8988T (cell line): ENCODE results near the gene BLM.

Experiments
- DNase-seq: peaks from one replicate; pipeline ENCODE4 v3.0.0; 2011

Gene BLM

DNA sequence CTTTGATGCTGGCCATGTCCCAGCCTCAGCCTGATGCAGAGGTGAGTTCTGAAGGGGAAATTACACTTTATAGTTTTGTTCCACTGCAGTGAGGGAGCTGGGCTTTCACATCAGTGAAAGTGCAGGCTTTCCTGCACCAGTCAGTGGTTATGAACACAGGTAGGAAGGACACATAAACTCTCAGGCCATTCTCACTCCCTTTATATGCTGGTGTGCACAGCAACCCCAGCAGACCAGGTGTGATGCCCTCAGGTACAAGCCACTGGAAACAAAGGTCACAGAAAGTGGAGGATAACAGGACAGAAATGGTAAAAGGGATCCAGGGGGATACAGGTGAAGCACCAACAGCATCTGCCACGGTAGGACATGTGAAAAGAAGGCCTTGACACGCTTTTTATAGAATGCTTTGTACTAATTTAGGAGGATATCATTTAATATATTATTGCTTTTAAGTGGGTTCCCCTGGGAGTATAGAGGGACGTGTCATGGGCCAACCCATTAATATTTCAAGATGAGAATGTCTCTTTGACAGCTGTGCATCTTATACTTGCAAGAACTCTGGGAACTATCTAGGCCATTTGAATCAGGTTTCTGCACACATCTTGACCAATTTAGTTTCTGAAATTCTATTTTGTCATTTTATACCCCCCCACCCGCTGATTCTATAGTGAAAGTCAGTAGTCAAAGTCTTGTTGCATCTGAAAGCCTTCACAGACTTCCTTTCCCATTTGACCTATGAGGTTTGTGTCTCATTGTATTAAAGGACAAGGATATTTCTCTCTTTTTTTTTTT is 25.0 kb upstream of the BLM start:
- DNase-seq, result no peak

- no peak for DNase-seq
Observed at GRCh38 chr15:90694987-90695386, 22.2 kb upstream of the BLM start.

- DNase-seq, result no peak
Observed at GRCh38 chr15:90697175-90697574, 20.0 kb upstream of the BLM start.

- no peak for DNase-seq
Observed at GRCh38 chr15:90698629-90699028, 18.5 kb upstream of the BLM start.

DNA sequence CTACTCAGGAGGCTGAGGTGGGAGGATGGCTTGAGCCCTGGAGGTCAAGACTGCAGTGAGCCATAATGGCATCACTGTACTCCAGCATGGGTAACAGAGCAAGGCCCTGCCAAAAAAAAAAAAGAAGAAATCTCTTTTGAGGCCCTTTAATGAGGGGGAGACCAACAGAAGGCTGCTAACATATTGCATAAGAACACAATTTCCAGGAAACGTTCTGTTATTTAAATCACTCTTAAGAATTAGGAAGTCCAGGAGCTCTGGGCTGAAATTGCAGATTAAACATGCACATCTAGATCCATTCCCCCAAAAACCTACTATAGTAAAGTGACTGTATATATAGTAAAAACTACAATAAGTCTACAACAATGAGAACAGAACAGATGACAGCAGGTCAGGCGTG is 16.1 kb upstream of the BLM start:
- DNase-seq, result no peak

GRCh38 chr15:90701880-90702630 is 15.1 kb upstream of the BLM start:
- no peak for DNase-seq

- no peak for DNase-seq
Observed at GRCh38 chr15:90703455-90703854, 13.7 kb upstream of the BLM start.

DNA sequence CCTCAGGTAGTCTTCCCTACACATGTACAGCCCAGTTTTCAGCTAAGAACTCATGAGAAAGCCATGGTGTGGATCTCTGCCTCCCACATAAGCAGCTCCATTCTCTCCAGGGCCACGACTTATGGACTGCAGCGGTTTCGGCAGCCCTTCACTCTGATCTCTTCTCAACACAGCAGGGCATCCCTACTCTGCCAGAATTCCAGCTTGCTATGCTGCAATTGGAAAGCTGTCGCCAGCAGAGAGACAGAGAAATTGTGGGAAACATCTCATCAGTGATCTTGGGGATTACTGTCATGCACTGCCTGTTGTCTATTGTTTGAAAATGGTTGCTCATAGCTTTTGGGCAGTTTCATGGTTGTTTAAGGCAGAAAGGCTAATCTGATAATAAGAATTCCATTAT is 11.9 kb upstream of the BLM start:
- no peak for DNase-seq

- DNase-seq, result no peak
Observed at GRCh38 chr15:90706394-90707327, 10.5 kb upstream of the BLM start.

- no peak for DNase-seq
Observed at GRCh38 chr15:90707489-90707888, 9.7 kb upstream of the BLM start.

DNA sequence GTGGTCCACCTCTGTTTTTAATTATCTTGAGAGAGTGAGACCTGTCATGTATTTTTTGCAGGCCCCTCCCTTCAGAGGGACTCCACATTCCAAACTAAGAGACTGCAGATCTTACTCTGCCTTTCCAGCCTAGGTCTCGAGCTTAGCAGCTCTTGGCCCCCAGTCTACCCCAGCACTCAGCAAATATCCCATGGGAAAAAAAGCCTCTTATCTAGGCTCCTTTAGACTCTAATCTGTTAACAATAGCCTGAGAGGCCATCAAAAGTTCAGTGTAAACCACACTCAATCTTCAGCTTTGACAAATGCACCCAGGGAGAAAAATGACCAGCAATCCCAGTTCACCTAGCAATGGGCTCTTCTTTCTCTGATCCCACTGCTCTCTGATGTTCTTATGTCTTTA is 8.6 kb upstream of the BLM start:
- no peak for DNase-seq

DNA sequence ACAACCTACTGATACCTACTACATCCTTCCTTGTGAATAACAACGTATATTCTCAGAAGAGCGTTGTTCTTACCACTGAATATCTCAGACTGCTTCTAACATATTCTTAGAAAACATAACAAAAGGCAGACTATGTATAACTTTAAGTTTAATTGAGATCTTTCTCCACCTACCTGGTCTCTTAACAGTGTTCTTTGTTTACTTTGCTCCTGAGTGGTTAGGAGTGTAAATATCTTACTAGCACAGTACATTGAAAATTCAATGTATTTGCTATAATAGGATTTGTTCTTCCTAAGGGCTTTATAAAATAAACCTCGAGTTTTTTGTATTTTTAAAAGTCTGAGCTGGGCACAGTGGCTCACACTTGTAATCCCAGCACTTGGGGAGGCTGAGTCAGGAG is 7.9 kb upstream of the BLM start:
- DNase-seq, result no peak

DNA sequence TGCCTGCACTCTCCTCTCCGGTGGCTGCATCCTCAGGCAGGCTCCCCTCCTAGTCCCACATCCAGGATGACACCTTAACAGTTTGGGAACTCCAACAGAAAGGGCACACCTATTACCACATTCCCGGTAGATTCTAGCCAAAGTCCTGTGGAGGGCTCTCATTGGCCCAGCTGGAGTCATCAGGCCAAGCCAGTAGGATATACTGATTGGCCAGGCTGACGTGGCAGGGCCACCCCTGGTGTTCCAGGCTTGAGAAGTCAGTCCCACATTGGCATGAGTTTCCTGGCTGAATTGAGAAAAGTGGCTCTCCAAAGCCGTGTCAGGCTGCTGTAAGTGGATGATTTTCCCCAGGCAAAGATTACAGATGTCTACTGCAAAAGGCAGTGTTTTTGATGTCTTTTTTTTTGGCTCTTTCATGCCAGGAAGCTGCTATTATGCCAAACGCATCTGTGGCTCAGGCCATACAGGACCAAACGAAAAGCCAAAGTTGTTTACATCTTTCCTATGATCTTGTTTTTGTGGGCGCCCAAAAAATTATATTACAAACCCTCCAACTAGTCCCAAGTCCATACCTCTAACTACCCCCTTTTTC is 6.6 kb upstream of the BLM start:
- no peak for DNase-seq

DNA sequence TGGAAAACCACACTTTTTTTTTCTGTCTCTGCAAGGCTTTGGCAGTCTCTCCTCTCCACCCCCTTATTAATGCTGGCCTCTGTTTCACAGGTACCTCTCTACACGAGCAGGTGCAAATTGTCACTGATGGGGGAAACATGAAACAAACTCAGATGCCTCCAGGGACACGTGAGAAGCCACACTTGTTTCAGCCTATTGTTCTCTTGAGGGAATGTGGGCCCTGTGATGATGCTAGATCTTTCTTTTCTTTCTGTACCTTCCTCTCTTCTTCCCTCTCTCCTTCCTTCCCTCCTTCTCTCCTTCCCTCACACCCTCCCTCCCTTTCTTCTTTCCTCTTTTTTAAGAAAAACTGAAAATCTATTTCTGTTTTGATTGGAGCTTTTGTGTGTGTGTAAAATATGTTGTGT is 5.7 kb upstream of the BLM start:
- DNase-seq, result no peak

- DNase-seq, result no peak
Observed at GRCh38 chr15:90711842-90712241, 5.3 kb upstream of the BLM start.

- DNase-seq, result no peak
Observed at GRCh38 chr15:90713081-90713480, 4.1 kb upstream of the BLM start.

GRCh38 chr15:90716317-90716975 is 700 bp upstream of the BLM start:
- DNase-seq, result no peak

- DNase-seq, result no peak
Observed at GRCh38 chr15:90718232-90718631, 1.1 kb downstream of the BLM start.

- DNase-seq, result no peak
Observed at GRCh38 chr15:90720131-90720530, 3.0 kb downstream of the BLM start.

DNA sequence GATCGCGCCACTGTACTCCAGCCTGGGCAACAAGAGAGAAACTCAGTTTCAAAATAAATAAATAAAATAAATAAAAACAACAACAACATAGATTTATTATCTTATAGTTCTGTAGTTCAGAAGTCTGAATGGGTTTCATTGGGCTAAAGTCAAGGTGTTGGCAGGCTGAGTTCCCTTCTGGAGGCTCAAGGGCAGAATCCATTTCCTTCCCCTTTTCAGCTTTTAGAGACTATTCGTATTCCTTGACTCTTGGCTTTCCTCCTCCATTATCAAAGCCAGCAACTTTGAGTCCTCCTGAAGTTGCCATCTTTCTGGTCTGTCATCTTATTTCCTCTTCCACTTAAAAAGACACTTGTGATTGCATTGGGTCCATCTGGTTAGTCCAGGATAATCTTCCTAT is 12.1 kb downstream of the BLM start:
- no peak for DNase-seq

GRCh38 chr15:90730290-90730689 is 13.1 kb downstream of the BLM start:
- no peak for DNase-seq

DNA sequence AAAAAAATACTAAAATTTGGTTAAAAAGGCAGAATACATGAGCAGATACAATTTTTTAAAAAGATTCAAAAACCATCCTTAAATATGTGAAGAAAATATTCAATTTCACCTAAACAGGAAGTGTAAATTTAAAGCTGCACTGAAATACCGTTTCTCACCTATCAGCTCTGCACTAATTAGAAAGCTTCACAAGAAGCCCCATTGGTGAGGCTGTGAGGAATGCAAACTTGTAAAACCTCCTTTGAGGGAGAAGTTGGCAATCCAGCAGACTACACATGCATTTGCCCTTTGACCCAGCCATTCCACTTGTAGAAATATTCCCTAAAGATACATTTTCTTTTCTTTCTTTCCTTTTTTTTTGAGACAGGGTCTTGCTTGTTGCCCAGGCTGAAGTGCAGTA is 18.8 kb downstream of the BLM start:
- no peak for DNase-seq
